HG02870 (cell line): ENCODE measurements around the gene SRPK1.

ENCODE experiments used
- ATAC-seq: cut with Tn5 transposase; IDR thresholded peaks from one replicate; pipeline ENCODE4 v1.9.1; 2021; ENCODE audit warnings: mild to moderate bottlenecking, moderate library complexity; ENCODE audit not compliant: unreplicated experiment

Gene SRPK1

DNA sequence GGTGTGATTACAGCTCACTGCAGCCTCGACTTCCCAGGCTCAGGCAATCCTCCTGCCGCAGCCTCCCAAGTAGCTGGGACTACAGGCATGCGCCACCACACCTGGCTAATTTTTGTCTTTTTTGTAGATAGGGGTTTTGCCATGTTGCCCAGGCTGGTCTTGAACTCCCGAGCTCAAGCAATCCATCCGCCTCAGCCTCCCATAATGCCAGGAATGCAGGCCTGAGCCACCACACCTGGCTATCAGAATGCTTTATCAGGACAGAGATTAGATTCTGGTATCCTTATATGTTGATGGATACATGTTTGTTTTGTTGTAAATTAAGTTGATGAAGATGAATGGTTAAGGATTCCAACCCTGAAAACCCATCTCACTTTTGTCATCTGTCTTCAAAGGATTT lies 91.6 kb downstream of the SRPK1 start:
- no peak for ATAC-seq

GRCh38 chr6:35824552-35825192 lies 96.2 kb downstream of the SRPK1 start:
- no peak for ATAC-seq

- no peak for ATAC-seq
Observed at GRCh38 chr6:35823601-35824000, 97.3 kb downstream of the SRPK1 start.

DNA sequence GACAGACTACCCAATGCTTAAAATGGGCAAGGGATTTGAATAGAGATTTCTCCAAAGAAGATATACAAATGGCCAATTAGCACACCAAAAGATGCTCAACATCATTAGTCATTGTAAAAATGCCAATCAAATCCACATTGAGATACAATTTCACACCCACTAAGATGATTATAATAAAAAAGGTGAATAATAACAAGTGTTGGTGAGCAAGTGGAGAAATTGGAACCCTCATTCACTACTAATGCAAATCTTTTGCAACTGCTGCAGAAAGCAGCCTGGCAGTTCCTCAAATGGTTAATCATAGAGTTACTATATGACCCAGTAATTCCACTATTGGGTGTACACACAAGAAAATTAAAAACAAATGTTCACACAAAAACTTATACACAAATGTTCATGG lies 103.4 kb downstream of the SRPK1 start:
- no peak for ATAC-seq

DNA sequence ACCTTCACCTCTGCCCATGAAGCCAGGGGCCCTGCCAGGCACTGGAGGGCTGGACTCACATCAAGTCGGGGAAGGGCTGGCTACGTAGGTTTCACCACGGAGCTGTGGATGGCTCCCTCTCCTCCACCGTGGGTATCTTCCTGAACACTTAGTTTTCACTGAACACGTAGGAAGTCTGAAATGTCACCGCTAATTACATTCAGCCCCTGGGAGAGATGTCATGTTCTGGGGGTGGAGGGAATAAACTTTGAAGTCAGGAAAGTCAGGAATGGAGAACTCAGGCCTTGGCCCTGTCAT lies 109.3 kb downstream of the SRPK1 start:
- no peak for ATAC-seq

- no peak for ATAC-seq
Observed at GRCh38 chr6:35810971-35811698, 109.8 kb downstream of the SRPK1 start.

GRCh38 chr6:35809809-35810208 lies 111.1 kb downstream of the SRPK1 start:
- ATAC-seq = no peak

GRCh38 chr6:35808688-35809087 lies 112.2 kb downstream of the SRPK1 start:
- ATAC-seq = no peak

GRCh38 chr6:35804996-35805736 lies 115.7 kb downstream of the SRPK1 start, which contains the start of gene LHFPL5:
Gene LHFPL5, plus strand, starts transcription at chr6:35805352. Its CDS starts 319 bp downstream, at chr6:35805671.
- ATAC-seq = no peak

GRCh38 chr6:35801148-35801547 lies 119.8 kb downstream of the SRPK1 start:
- no peak for ATAC-seq

- no peak for ATAC-seq
Observed at GRCh38 chr6:35798706-35799105, 122.2 kb downstream of the SRPK1 start.

DNA sequence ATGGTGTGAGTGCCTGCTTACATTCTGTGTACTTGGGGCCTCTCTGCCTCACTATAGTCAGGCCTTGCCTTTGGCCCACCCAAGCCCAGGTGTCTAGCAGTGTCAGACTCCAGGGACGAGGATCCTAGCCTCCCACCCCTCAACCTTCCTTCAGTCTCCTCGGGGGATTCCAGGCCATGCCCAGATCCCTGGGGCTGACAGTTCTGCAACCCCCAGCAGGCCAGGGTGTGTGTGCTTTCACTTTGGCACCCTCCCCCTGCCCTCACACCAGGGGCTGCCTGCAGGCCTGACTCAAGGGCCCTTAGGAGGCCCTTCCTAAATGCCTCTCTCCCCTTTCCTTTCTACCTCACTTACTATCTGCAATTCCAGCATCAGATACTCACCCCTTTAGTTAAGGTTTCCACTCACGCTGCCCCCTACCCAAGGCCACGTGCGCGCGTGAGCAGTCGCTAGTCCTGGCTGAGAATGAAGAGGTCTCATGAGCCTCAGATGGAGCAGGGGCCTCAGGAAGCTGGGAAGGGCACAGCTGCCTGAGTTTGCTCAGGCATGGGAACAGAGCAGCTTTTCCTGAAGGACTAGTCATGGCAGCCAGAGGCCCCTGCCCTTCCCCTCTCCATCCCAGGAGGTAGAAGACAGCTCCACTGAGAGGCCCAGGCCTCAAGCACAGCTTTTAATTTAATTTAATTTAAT lies 122.9 kb downstream of the SRPK1 start:
- no peak for ATAC-seq

GRCh38 chr6:35796236-35796635 lies 124.7 kb downstream of the SRPK1 start:
- ATAC-seq = no peak

DNA sequence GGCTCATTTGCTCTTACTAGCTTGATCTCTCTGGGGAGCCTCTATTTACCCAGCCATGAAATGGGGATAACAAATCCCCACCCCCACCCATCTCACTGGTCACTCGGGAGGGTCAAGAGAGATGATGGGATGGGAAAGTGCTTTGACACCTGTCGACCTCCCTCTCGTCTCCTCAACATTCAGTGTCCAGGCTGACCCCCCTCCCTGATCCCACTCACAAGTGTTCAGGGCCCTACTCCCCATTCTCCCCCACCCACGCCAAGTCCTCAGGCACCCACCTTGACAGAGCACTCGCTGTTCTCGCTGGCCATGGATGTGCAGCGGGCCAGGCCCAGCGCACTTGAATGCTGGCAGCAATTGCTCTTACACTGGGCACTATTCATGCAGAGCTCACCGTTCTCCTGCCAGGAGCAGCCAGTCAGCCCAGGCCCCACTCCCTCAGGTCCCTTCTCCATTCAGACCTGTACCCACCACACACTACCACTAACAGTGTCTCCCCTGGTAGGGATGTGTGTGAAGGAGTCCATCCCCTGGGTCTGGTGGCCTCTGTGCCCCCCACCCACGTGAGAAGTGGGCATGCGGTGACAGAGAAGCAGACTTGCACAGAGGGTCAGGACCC lies 125.3 kb downstream of the SRPK1 start:
- no peak for ATAC-seq

DNA sequence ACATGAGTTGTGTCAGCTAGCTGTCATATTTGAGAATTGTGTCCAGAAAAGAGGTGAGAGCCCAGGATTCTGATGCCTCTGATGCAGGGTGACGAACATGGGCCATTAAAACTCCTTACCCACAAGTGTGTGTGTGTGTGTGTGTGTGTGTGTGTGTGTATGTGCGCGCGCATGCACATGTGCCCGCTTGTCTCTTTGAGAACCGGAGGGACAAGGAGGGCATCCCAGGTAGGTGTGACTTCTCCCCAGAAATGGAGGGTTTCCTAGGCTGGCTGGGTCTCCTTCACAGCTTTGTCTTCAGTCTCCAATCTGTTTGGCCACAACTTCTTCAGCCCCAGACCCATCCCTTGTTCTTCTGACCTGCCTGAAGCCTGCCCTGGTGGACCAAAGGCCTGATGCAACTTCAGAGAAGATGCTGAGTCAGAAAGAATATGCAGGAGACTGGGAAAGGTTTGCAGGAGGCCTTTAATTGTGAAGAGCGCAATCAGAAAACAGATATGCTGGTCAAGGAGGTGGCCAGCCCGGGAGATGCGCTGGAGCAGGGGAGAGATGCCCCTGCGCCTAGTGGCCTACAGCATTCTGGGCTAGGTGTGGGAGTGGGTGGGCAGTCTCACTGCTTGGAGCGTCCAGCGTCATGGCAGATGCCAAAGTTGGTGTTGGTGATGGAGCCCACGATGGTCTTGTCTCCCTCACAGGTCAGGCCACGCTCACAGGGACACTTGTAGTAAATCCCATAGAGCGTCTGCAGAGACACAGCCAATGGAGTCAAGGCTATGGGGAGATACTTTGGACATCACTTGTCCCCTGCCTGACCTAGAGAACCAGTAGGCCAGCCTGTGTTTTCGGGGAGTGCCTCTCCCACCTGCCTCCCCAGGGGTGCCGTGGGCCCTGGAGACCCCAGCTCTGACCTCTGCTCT lies 126.1 kb downstream of the SRPK1 start:
- ATAC-seq = no peak

DNA sequence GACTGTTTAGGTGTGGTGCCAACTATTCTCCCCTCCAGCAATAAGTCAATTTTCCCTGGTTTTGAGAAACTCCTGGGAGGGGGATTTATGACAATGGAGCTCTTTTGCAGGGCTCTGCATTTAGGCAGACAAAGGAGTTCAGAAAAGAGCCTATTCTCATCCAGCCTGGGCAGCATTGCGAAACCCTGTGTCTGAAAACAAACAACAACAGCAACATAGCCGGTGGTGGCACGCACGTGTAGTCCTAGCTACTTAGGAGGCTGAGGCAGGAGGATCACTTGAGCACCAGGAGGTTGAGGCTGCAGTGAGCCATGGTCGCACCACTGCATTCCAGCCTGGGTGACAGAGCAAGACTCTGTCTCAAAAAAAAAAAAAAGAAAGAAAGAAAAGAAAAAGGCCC lies 130.2 kb downstream of the SRPK1 start:
- no peak for ATAC-seq

GRCh38 chr6:35788423-35788982 lies 132.4 kb downstream of the SRPK1 start:
- ATAC-seq = no peak

- ATAC-seq = no peak
Observed at GRCh38 chr6:35787266-35788218, 133.4 kb downstream of the SRPK1 start.

- no peak for ATAC-seq
Observed at GRCh38 chr6:35786810-35787209, 134.1 kb downstream of the SRPK1 start.
